Eye (tissue), 1 donor: Measurements from ENCODE around the gene IL2RG.

Experiments used
- DNase-seq: peaks from one replicate; pipeline ENCODE4 v3.0.0-alpha.2; 2015

Gene IL2RG

GRCh38 chrX:71107762-71108360 lies 3.5 kb downstream of the IL2RG start:
- no peak for DNase-seq

GRCh38 chrX:71107245-71107644 lies 4.1 kb downstream of the IL2RG start:
- DNase-seq: no peak

DNA sequence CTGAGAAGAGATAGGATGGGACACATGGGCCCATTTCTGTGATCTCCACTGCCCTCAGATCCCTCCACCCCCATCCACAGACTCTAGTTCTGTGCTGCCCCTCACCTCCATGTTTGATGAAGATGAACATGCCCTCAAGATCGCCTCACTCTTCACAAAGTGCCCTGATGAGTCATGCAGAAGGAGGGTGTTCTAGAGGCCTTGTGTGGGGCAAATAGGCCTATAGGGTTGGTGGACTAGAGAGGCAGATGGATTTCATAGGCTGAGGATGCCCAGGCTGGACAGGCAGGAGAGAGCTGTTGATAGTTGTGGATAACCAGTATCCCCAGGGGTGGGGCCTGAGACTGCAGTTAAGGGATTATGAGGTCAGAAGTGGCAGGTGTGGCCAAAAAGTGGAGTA lies 5.0 kb downstream of the IL2RG start, which contains the start of gene CXorf65:
Gene CXorf65, minus strand, starts transcription at position 314 of the 400 bp plus-strand sequence. Its CDS starts 184 bp downstream, at position 130.
- no peak for DNase-seq

DNA sequence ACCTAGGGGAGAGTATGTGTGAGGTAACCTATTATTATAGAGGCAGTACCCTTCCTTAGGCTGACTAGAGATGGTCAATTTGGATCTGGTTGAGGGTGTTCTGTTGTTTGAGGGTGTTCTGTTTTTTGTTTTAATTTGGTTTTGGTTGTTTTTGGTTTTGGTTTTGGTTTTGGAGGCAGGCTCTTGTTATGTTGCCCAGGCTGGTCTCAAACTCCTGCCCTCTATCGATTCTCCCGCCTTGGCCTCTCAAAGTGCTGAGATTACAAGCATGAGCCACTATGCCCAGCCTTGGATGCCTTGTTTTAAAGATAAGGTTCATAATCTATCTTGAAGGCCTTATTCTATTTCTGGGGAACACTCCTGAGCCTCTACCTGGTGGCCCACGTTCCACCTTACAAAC lies 5.7 kb downstream of the IL2RG start:
- DNase-seq: no peak

DNA sequence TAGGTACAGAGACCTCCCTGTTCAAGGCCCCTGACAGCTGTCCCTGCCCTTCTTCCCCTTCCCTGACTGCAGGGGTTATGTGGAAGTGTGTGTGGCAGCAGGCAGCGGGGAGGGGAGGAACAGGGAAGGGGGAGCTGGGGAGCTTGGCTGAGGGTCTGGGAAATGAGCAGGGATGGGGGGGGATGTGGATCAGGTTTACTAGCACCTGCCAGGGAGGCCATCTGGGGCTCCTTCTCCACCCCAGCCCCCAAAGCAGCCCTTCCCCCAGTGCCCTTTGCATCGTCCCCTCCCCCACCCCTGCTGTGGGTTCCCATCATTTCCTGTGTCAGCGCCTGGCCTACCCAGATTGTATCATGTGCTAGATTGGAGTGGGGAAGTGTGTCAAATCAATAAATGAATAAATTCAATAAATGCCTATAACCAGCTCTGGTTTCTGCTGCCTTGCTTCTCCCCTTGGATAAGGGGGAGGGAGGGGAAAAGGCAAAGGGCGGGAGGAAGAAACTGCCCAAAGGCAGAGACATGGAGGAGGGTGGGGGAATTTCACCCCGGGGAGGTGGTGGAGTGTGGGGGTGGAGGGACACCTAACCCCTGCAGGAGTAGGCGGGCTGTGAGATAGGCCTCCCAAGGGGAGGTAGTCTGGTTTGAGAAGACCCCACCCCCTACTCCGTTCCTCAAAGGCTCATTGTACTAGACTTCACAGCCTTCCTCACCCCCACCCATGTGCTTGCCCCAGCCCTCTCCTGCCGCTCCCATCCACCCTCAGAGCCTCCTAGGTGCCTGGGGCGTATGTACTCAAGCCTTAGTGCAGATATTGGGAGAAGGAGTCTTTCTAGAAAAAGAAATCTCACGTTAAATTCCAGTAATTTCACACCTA lies 8.0 kb downstream of the IL2RG start:
- peak; percentile 78 for DNase-seq

DNA sequence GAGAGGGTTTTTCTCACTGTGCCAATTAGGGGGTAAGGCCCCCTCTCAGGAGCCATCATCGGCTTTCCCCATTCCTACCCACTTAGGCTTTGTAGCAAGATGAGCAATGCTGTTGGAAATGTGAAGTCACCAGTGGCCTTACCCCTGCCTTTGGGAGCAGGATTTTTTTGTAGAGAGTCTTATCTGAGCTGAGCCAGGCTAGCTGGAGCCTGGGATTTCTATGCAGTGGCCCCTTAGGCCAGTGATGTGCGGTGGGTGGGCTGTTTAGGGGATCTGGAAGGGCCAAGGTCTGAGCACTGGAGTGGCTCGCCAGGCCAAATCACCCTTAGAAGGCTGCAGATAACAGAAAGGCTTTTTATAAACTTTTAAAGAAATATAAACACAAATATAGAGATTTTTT lies 9.1 kb downstream of the IL2RG start:
- no peak for DNase-seq

DNA sequence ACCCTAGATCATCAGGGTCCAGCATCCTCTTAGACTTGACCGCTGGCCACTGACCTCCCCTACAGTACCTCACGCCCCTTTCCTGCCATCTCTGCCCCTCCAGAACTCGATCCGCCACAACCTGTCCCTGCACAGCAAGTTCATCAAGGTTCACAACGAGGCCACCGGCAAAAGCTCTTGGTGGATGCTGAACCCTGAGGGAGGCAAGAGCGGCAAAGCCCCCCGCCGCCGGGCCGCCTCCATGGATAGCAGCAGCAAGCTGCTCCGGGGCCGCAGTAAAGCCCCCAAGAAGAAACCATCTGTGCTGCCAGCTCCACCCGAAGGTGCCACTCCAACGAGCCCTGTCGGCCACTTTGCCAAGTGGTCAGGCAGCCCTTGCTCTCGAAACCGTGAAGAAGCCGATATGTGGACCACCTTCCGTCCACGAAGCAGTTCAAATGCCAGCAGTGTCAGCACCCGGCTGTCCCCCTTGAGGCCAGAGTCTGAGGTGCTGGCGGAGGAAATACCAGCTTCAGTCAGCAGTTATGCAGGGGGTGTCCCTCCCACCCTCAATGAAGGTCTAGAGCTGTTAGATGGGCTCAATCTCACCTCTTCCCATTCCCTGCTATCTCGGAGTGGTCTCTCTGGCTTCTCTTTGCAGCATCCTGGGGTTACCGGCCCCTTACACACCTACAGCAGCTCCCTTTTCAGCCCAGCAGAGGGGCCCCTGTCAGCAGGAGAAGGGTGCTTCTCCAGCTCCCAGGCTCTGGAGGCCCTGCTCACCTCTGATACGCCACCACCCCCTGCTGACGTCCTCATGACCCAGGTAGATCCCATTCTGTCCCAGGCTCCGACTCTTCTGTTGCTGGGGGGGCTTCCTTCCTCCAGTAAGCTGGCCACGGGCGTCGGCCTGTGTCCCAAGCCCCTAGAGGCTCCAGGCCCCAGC lies 10.5 kb downstream of the IL2RG start:
- DNase-seq: no peak

- DNase-seq: no peak
Observed at GRCh38 chrX:71099736-71100135, 11.6 kb downstream of the IL2RG start.

DNA sequence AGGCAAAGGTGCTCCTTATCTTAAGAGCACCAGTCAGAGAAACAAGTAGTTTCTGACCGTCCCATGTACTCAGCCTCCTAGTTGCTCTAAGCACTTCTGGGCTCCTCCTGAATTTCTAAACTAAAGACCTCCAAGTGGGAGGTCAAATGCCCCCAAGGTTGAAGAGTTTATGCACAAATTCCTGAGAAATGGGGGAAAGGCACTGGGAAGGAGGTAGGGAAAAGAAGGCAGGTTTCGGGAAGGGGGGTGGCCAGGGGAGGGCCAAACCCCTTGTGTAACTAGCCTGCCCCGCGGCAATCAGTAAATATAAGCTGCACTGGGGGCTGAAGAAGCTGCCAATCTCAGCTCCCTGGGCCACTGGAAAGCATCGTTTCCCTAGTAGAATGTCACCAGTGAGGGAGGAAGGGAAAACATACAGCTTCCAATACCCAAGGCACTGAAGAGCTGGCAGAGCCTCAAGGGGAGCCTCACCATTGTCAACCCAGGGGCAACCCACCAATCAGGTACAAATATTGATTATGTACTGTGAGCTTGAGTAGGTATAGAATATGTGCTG lies 12.3 kb downstream of the IL2RG start:
- DNase-seq: no peak

DNA sequence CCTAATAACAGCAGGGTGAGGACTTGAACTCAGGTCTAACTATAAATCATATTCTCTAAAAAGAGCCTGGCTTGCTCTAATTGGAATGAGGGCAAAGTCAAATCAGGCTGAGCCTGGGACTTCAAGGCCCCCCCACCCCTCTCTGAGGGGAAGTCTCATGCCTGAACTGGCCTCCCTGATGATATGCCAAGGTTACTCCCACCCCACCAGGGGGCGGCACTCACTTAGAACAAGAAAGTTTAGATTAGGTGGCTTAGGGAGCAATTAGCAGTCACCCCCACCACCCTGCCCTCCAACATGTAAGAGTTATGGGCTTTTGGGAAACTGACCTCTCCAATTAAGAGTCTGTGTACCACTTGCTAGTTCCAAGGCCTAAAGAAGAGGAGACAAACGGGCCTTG lies 13.1 kb downstream of the IL2RG start:
- peak; percentile 53 for DNase-seq

DNA sequence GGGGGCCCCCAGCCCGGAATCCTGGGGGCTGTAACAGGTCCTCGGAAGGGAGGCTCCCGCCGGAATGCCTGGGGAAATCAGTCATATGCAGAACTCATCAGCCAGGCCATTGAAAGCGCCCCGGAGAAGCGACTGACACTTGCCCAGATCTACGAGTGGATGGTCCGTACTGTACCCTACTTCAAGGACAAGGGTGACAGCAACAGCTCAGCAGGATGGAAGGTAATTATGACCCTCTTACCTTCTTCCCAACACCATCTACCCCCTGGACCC lies 14.7 kb downstream of the IL2RG start:
- DNase-seq: no peak

GRCh38 chrX:71095981-71096759 lies 15.2 kb downstream of the IL2RG start:
- peak; percentile 70 for DNase-seq

DNA sequence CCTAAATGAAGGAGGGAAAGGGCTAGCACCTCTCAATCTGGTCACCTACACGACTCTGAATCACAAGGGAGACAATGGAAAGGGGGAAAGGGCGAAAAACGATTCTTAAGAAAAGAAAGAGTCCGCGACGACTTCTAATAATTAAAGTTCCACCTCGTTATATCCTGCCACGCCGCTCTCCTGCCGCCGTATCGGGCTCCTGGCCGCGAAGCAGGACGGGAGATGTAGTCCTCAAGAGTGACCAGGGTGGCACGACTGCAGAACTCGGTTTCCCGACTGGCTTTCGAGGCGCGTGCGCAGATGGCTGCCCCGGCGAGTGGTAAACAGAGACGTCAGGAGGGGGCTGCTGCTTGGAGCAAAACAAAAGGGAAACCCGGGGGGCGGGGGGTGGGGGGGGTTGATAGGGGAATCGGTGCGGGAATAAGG lies 15.8 kb downstream of the IL2RG start, which contains the start of gene FOXO4:
Gene FOXO4, plus strand, starts transcription at position 297 of the 426 bp plus-strand sequence. CDS start 678 bp downstream, outside the sequence.
- DNase-seq: peak; percentile 93

- DNase-seq: no peak
Observed at GRCh38 chrX:71095033-71095432, 16.3 kb downstream of the IL2RG start.

- DNase-seq: no peak
Observed at GRCh38 chrX:71091263-71091662, 20.1 kb downstream of the IL2RG start.

- DNase-seq: no peak
Observed at GRCh38 chrX:71085900-71086299, 25.5 kb downstream of the IL2RG start.

DNA sequence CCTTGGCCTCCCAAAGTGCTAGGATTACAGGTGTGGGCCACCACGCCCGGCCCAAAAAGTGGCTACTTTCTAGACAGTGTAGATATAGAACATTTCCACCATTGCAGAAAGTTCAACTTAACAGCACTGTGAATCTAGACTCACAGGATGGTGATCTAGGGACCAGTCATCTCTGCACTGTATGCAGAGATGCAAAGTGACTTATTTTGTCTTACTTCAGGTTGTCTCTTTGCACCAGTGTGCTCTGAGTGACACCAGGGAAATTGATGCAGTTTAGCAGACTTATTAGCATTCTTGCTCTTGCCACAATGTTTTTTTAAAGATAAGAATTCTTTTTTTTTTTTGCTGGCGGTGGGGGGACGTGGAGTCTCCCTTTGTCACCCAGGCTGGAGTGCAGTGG lies 28.6 kb downstream of the IL2RG start:
- DNase-seq: no peak

DNA sequence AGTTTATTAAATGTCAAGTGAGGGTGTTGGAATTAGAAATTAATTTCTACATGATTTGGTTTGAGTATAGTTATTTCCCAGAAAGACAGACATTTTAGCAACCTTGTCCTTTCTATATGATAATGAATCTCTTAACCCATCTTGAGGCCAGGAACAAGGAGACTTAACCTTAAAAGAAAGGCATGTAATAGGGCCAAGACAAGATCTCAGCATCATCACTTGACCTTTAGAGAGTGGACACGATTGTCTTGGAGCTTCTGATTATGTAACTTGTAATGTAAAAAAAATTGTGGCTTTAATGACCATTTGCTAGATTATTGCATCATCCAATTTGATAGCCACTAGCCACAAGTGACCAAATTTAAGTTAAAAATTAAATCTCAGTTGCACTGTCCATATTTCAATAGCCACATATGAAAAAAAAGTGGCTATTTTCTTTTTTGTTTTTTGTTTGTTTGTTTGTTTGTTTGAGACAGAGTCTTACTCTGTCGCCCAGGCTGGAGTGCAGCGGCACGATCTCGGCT lies 29.2 kb downstream of the IL2RG start:
- no peak for DNase-seq

GRCh38 chrX:71081330-71082123 lies 29.9 kb downstream of the IL2RG start:
- DNase-seq: no peak

GRCh38 chrX:71070531-71070930 lies 40.8 kb downstream of the IL2RG start:
- DNase-seq: no peak
